GM13977 (cell line): ENCODE results near the gene ECE2.
A peak's percentile ranks its signal among the peaks of the same experiment; 100 is the strongest.

Source experiments
- DNase-seq: peaks from one replicate; pipeline ENCODE4 v3.0.0; 2012; ENCODE audit warnings: low spot score
- CTCF ChIP-seq: IDR thresholded peaks from 2 replicates; pipeline ENCODE4 v1.5.1; 2012; ENCODE audit warnings: mild to moderate bottlenecking, control low read depth; ENCODE audit not compliant: insufficient read depth; ENCODE audit errors: extremely low read depth, missing control alignments
- in situ Hi-C: fragments of 300-500 bp; cut with MboI; formaldehyde crosslinking; loops from one replicate; pipeline ENCODE4 v1.12.0; 2022; ENCODE audit warnings: low sequenced_read_pairs, low pct_unique_long_range_greater_than_20kb, mixed read lengths, inconsistent platforms; ENCODE audit not compliant: unreplicated experiment

ECE2 gene

GRCh38 chr3:184332370-184333090, 56.7 kb downstream of the ECE2 start:
- in situ Hi-C loops: no loop called here
- no peak for DNase-seq
- no peak for TF ChIP-seq CTCF

GRCh38 chr3:184333190-184333589, 57.4 kb downstream of the ECE2 start:
- DNase-seq: no peak
- no peak for TF ChIP-seq CTCF
- in situ Hi-C loops: no loop called here

- in situ Hi-C loops: no loop called here
- no peak for DNase-seq
- no peak for TF ChIP-seq CTCF
Measured at GRCh38 chr3:184333700-184334099, 57.9 kb downstream of the ECE2 start.

GRCh38 chr3:184334470-184335158, 58.8 kb downstream of the ECE2 start:
- in situ Hi-C loops: no loop called here
- no peak for DNase-seq
- TF ChIP-seq CTCF: no peak

GRCh38 chr3:184335291-184335660, 59.5 kb downstream of the ECE2 start:
- in situ Hi-C loops: no loop called here
- TF ChIP-seq CTCF: no peak
- no peak for DNase-seq

- peak; percentile 95 for DNase-seq
- in situ Hi-C loops: no loop called here
- no peak for TF ChIP-seq CTCF
Measured at GRCh38 chr3:184335661-184336546, 60.1 kb downstream of the ECE2 start.
